HG02678 (cell line): Measurements from ENCODE around the gene ENOX1.

Experiments
- ATAC-seq: cut with Tn5 transposase; IDR thresholded peaks from one replicate; pipeline ENCODE4 v1.9.1; 2021; ENCODE audit warnings: mild to moderate bottlenecking, moderate library complexity; ENCODE audit not compliant: unreplicated experiment

The ENOX1 gene

DNA sequence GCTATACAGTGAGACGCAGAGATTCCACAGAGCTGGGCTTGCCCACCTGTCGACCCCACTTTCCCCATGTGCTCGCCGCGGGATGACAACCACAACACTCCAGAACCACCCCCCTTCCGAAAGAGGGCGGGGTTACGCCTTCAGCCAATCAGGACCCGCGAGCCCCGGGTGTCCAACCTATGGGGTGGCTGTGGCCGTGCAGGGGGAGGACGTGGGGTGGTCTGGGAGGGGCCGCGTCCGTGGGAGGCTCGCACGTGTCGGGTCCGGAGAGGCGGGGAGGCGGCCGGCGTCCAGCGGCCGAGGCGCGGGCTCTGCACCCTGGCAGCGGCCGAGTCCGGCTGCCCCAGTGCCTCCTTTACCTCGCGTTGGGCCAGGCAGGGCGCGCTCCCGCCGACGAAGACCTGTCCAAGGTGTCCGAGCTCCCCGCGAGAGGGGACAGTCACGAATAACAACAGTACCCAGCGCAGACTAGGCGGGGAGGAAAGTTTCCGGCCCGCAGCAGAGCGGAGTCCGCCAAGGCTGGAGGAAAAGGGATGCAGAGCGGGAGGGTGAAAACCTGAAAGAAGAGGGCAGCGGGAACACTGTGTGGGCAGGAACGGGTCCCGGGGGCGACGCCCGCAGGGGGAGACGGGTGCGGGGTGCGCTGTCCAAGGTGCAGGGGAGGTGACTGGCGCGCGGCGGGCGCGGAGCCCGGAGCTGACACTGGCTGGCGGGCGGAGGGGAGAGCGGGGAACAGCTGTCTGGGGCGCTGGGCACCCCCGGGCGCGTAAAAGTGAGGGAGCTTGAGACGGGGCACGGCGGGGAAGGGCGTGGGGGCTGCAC lies 911 bp downstream of the ENOX1 start:
- peak; percentile 18 for ATAC-seq

DNA sequence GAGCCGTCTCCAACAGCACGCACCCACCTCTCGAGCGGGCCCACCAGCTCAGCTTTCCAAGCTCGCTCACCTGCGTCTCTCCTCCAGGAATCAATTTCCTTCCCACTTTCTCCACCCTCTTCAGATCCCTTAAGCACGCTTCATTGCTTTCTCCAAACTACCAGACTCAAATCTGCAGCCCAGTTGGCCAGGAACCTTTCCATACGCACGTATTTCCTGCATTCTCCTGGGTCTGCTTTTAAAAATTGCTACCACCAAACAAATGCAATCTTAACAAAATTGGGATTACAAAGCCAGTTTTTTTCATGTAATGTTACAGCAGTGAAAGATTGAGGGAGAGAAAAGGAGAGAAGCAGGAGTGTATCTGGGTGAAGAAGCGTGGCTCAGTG lies 1.5 kb downstream of the ENOX1 start:
- ATAC-seq: no peak

DNA sequence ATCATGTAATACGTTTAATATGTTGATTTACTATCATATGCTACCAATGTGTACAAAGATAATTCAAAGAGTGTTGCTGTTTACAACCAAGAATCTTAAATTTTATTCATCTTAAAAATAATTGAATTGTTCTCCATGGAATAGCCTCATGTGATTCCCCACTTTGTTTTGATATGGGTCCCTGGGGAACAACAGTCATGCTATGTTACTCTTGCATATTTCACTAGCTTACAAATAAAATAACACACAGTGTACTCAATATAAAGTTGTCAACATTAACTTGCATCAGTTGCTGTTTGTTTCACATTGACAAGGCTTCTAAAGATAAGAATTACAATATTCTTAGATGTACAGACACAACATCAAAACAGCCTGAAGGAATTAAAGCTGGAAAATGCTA lies 2.3 kb downstream of the ENOX1 start:
- ATAC-seq: no peak

DNA sequence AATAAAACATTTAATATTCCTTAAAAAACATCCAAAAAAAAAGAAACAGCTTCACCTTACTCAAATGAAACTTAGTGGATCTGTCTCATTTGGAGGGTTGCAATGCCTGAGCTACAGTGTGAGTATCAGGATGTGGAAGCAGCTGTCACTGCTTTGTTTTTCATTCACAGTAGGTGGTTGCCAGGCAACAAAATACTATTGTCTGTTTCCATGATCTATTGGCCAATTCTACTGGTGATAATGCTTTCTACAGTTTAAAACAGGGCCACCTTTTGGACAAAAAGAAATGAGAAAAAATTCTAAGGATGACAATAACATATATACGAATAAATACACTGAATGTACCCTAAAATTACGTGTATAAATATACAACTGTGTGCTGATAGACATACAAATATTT lies 3.0 kb downstream of the ENOX1 start:
- no peak for ATAC-seq

DNA sequence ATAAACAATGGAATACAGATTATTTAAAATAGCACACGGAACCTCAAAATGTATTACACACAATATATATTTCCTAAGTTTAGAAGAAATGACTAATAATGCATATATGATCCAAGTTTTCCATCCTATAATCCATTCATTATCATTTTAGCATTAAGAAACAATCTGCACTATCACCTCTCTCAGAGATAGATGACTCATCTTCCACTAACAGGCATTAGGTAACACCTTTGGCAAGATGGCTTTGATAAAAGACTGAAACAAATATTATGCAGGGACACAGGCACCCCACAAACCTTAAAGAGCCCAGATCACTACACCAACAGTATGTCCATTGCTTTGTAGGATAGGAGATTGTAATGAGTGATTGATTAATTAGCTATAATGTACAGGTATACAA lies 4.1 kb downstream of the ENOX1 start:
- ATAC-seq: no peak

DNA sequence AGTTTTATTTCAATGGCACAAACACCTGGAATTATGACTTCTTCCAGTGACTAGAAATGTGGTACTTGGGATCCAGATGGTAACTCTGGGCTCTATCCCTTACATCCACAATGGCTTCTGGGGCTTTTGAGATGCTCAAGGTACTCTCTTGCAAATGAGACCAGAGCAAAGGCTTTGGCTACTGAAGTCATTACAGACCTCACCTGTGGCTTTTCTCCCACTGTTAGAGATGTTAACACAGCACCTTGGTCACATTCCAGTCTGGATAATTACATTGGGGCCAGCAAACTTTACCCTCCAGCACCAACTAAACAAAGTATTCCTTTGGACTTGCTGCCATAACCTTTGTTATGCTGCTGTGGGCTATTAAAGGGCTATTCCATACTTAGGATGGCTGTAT lies 6.1 kb downstream of the ENOX1 start:
- no peak for ATAC-seq

DNA sequence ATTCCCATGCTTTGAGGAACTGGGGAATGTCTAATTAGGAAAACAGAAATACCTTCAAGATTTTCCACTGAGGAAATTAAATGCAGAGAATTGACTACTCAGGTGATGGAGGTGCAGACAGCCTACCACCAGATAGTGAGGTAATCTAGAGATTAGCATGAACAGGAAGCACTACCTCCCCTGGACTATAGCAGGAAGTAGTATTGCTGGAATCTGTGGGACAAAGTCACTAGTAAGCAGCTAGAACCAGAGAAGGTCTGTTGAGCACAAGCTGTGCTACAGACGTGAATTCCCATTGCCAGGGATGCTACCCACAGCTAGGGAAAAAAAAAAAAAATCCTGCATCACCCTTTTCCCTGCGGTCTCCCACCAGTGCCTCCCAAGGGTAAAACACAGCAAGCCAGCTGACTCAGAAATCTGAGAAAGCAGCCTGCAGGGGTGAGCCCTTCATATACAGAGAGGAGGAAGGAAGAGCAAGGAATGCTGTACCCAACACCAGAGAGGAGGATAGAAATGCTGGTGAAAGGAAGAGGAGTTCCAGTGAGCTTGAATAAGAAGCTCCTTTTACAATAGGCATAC lies 10.2 kb downstream of the ENOX1 start:
- ATAC-seq: no peak

DNA sequence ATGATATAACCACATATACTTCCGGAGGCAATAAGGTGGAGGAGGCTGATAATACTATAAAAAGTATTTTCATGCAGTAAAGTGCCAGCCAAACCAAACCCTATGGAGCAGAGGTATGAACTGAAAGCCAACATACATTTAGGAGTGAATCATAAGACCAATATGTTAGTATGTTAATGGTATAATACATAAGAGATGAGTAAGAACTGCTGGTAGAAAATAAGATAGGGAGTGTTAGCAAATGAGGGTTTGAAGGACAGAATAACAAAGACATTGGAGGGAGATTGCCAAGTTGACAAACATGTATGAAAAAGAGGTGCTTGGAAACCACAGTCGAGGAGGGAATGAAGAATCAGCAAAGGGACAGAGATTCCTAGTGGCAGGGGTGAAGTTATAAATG lies 10.8 kb downstream of the ENOX1 start:
- ATAC-seq: no peak

DNA sequence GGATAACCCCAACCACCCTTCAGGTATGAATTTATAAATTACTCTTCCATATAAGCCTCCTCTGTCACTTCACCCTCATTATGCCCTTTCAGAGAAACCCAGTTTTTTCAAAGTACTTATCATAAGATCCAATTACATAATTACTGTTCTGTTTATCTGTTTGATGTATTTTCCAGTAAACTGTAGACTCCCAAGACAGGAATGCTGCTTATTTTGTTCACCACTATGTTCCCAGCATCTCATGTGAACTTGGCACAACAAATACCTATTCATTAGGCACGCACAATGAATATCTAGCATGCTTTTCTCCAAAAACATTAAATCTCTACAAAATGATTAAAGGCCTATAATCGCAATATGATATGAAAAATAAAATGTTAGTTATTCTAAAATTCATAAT lies 13.2 kb downstream of the ENOX1 start:
- ATAC-seq: no peak

DNA sequence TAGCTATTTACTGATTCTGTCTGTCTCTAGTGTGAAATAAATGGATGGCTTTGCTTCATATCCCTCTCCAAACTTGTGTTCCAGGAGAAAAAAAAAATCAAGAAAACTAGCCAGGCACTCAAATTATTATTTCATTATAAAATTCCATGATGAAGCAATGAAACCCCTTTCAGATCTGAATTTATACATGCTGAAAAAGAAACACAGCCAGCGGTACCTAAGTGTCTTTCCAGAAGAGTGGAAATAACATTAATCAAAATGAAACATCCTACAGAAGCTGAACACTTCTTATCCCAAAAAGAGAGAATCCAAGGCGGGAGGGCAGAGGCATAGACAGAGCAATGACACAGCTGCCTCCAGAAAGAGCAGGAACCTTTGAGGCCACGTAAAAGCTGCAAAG lies 15.9 kb downstream of the ENOX1 start:
- ATAC-seq: no peak

DNA sequence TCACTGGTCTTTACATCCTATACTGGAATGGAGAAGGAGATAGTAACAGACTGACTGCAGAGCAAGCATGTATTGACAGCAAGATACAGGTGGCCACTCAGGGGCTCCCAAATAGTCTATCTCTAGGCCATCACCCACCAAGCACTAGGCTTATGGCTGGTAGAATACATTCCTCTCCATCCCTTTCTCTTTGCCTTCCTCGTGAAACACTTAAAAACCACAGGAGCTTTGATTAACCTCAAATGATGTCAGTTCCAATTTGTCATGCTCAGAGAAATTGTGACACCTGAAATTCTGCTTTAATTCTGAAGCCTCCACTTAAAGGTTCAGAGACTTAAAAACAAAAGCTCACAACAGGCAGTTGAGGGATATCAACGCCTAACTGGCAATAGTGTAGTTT lies 17.2 kb downstream of the ENOX1 start:
- ATAC-seq: no peak

DNA sequence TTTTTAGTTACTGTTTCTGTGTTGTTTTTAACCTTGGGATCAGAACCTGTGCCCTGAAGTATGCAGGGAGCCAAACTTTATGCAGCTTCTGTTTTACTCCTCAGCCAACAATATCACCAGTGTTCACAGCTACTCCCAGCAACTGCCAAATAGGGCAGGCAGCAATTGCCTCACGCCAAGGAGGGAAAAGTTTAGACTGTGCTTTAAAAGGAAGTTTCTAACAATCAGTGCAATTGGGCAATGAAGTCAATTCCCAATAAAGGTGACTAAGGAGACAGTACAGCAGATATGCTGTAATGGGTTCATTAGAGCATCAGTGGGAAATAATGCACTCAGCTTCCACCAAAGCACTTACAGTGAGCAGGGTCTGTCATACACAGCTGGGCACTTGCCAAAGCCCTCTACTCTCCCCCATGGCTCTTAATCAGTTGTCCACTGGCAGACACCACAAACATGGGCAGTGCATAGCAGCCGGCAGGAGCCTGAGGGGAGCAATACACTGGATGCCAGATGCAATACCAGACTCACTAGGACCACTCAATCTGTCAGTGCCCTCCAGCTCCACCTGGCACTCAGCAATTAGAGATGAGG lies 19.3 kb downstream of the ENOX1 start:
- no peak for ATAC-seq

DNA sequence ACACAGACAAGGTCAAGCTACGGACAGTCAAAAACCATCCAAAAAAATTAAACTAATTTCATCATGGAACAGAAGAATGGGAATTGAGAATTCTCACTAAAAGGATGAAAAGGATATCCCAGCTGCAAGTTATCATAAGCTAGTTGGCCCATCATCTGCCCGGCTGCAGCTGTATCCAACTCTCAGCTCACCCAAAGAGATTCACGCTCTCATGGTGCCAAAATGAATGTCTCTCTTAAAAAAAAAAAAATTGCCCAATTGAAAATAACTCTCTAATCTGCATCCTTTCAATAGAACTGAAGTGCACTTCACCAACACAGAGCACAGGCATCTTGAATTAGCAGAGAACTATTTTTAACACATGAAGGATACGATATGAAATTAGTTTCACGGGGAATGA lies 20.0 kb downstream of the ENOX1 start:
- ATAC-seq: no peak

DNA sequence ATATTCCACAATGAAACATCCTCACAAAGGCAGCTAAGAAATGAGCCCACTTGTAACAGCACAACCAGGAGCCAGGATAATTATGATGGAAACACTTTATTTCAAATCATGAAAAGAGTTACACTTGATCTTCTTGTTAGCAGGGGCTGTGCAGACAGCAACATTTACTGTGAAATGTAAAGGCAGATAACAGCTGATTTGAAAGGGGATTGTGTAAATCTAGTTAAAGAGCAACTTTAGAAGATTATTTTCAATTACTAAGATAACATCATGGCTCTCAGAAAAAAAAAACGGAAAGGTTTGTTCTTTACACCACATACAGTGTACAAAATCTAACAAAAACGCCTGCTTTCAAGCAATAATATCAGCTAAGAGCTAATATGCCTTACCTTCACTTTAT lies 22.4 kb downstream of the ENOX1 start:
- no peak for ATAC-seq

DNA sequence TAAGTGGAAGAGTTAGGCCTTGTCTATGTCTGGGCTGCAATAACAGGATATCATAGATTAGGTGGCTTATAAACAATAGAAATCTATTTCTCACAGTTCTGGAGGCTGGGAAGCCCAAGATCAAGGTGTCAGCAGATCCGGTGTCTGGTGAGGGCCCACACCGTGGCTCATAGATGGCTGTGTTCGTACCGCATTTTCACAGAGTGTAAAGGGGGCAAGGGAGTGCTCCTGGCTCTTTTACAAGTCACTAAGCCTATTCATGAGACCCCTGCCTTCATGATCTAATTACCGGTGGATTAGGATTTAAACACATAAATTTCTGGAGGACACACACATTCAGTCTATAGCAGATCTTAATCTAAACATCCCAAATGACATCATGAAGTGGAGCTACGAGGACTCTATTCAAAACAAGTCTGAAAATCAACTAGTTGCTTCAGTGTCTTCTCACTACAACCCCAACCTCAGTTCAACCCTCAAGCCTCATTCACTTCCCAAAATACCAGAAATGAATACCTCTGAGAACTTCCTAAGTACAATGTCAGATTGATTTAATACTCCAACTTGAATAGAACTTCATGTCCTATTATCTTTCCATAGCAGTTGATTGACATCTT lies 23.5 kb downstream of the ENOX1 start:
- no peak for ATAC-seq

DNA sequence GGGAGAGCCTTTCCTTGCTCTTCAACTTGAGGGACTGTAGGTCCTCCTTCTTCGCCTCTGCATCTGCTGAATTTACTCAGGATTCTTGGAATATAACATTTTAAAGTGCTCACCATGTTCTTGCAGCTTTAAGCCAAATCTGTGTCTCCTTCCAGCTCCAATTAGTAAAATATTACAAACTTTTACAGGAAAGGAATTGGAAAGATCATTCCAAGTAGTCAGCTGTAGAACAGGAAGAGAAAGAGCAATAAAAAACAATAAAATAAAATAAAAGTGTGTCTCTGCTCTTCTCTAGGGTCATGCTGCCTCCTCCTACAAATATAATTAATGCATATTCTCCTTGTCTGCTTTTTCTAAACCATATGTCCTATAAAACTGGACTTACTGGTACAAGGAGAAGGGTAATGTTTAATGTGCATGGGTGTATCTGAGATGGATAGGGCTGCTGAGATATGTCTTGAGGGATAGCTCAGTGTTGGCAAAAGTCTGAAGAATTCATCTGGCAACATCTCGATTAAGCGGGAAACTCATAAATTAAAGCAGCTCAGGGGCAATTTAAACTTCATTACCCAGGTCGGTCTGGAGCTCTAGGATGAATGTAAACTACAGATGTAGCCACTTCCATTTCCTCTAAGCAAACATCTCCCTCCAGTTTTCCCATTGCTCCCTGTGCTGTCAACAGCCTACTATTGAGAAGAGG lies 25.0 kb downstream of the ENOX1 start:
- ATAC-seq: no peak

DNA sequence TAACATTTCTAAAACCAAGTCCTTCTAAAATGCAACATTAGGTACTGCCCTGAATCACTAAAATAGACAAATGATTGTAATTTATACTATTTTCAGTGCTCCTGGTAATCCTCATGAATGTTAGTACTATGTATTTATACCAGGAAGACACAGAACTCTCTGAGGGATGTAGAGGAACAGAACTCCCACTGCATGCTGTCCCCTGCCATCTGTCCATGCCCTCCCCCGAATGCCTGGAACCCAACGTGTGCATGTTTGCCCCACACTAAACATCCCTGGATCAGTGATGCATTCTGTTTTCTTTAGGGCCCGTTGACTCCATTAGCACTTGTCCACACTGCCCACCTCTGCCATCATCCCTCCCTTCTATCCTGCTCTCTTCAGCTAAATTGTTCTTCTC lies 26.5 kb downstream of the ENOX1 start:
- ATAC-seq: no peak

DNA sequence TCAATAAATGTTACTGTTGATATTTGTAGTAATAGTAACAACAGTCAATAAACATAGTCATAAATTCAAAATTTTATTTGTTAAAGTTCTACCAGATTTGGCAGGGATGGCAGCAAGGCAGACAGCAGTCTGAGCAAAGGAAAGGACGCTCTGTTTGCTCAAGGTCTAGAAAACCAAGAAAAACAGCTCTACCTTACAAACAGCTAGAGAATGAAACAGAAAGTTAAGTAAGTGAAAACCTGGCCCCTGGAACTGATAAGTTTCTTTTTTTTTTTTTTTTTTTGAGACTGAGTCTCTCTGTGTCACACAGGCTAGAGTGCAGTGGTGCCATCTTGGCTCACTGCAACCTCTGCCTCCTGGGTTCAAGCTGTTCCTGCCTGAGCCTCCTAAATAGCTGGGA lies 27.9 kb downstream of the ENOX1 start:
- no peak for ATAC-seq

DNA sequence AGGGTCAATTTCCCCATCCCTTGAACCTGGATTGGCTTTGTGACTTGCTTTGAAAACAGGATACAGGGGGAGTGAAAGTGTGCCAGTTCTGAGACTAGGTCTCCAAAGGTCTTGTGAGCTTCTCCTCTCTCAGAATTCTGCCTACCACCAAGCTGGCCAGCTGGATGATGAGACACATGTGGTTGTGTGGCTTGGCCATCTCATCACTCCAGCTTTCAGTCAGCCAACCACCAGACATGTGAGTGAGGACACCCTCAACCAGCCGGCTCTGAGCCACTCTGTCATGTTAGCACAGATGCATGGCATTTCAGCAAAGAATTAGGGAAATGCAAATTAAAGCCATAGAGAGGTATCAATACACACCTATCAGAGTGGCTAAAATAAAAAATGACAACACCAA lies 29.5 kb downstream of the ENOX1 start:
- no peak for ATAC-seq

DNA sequence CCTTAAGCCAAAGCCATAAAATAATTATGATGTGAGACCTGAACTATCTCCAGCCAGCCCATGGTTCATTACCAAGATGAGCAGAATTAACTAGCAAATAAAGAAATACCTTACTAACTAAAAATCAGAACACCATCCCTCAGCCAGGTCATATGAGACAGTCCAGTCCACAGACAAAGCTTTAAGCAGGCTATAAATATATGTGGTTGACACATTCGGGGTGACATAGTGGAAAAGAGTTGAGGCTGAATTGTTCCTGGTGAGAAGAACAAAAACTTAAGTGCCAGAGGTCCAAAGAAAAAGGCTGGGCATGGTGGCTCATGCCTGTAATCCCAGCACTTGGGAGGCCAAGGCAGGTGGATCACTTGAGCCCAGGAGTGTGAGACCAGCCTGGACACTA lies 30.9 kb downstream of the ENOX1 start:
- ATAC-seq: no peak

DNA sequence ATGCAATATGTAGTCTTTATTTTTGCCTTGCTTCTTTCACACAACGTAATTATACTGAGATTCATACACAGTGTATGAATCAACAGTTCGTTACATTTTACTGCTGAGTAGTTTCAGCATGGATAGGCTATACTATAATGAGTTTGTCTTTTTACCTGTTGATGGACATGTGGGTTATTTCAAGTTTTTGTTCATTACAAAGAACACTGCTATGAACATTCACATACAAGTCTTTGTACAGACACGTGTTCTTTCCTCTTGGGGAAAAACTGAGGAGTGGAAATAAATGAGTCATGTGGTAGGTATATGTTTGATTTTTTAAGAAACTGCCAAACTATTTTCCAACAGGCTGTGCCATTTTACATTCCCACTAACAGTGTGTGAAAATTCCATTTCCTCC lies 35.1 kb downstream of the ENOX1 start:
- no peak for ATAC-seq

DNA sequence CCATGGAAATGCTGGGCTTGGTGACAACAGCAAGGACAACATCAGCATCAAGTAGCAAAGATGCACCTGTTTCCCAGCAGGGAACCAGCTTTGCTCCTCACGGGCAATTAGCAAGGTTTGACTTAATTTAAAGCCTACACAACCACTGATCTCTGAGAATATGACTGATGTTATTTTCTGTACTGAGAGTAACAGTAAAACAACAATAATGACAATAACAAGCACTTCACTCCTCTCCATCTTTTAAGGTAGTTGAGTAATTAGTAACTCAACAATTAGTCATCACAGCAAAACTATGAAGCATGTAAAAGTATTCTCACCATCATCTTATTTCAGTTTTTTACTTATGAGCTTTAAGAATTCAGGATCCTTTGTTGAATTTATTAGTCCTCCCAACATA lies 37.3 kb downstream of the ENOX1 start:
- no peak for ATAC-seq
